HL-60 (cell line): ENCODE data around the gene PRSS33.

Experiments used
- GABPA ChIP-seq: IDR thresholded peaks from 2 replicates; pipeline ENCODE4 v1.6.1; 2012; ENCODE audit warnings: low read depth
- POLR2AphosphoS5 ChIP-seq: IDR thresholded peaks from 2 replicates; pipeline ENCODE4 v1.6.1; 2012; ENCODE audit warnings: low read depth
- REST ChIP-seq: IDR thresholded peaks from 2 replicates; pipeline ENCODE4 v1.6.1; 2012; ENCODE audit warnings: low read depth; ENCODE audit not compliant: insufficient replicate concordance
- TF ChIP-seq, protein P1 (sequence below): IDR thresholded peaks from one replicate; pipeline ENCODE4 v1.5.1; 2011; ENCODE audit warnings: low read length, control low read depth, inconsistent platforms; ENCODE audit not compliant: insufficient read depth

GRCh38 chr16:2795395-2796143, 8.2 kb upstream of the PRSS33 start:
- TF ChIP-seq POLR2AphosphoS5 = no peak
- TF ChIP-seq, protein P1, sequence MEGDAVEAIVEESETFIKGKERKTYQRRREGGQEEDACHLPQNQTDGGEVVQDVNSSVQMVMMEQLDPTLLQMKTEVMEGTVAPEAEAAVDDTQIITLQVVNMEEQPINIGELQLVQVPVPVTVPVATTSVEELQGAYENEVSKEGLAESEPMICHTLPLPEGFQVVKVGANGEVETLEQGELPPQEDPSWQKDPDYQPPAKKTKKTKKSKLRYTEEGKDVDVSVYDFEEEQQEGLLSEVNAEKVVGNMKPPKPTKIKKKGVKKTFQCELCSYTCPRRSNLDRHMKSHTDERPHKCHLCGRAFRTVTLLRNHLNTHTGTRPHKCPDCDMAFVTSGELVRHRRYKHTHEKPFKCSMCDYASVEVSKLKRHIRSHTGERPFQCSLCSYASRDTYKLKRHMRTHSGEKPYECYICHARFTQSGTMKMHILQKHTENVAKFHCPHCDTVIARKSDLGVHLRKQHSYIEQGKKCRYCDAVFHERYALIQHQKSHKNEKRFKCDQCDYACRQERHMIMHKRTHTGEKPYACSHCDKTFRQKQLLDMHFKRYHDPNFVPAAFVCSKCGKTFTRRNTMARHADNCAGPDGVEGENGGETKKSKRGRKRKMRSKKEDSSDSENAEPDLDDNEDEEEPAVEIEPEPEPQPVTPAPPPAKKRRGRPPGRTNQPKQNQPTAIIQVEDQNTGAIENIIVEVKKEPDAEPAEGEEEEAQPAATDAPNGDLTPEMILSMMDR = no peak
- TF ChIP-seq GABPA = no peak
- no peak for TF ChIP-seq REST
